Esophagus (tissue), 2 donors: ENCODE measurements around the gene FEN1. TPM values are rescaled to one million over a fixed set of nuclear protein-coding genes. Genes with fewer than 3 reads are reported as not detected.
A peak's percentile ranks its signal among the peaks of the same experiment; 100 is the strongest.

Experiments
- H3K27ac ChIP-seq, 2 donors: one replicate each; pipeline ENCODE4 v1.5.1; 2013; ENCODE audit warnings: low read depth in 2 of 2, mild to moderate bottlenecking in 2 of 2, inconsistent platforms in 1 of 2, low read length in 1 of 2, moderate library complexity in 1 of 2
- H3K27me3 ChIP-seq, 2 donors: one replicate each; pipeline ENCODE4 v1.6.1; 2013; ENCODE audit warnings: low read length in 2 of 2, control low read depth in 1 of 2, mild to moderate bottlenecking in 1 of 2; ENCODE audit not compliant: insufficient read depth in 2 of 2, control insufficient read depth in 1 of 2
- H3K36me3 ChIP-seq, 2 donors: one replicate each; pipeline ENCODE4 v1.6.1; 2013; ENCODE audit warnings: low read length in 1 of 2; ENCODE audit not compliant: control insufficient read depth in 2 of 2, insufficient read depth in 2 of 2
- H3K4me1 ChIP-seq, 2 donors: one replicate each; pipeline ENCODE4 v1.6.1; 2013; ENCODE audit warnings: low read length in 1 of 2; ENCODE audit not compliant: control insufficient read depth in 2 of 2, insufficient read depth in 2 of 2
- H3K4me3 ChIP-seq, 2 donors: one replicate each; pipeline ENCODE4 v1.5.1; 2013; ENCODE audit warnings: low read length in 2 of 2, mild to moderate bottlenecking in 2 of 2, low read depth in 1 of 2, moderate library complexity in 1 of 2
- H3K9me3 ChIP-seq, 2 donors: one replicate each; pipeline ENCODE4 v1.6.1; 2013; ENCODE audit warnings: mild to moderate bottlenecking in 2 of 2, low read depth in 1 of 2, low read length in 1 of 2, moderate library complexity in 1 of 2; ENCODE audit not compliant: control insufficient read depth in 2 of 2, insufficient read depth in 1 of 2
- WGBS, 2 donors: extraction: QIAGEN DNeasy Blood & Tissue Kit; methylation state at CpG; one replicate each; pipeline ENCODE4 v1.1.7; 2013; 5-methylcytosine and 5-hydroxymethylcytosine counted together
- polyA plus RNA-seq, 2 donors: library from polyadenylated mRNA; stranded (reverse); fragments of 200-250 nt; gene quantifications; one replicate each; pipeline ENCODE4 v1.2.3, GENCODE V29; 2013
- donor health status: healthy with polysubstance abuse.
- donor health status: Bipolar disorder and iron deficiency.

FEN1 gene
- polyA plus RNA-seq, 2 donors, result 8.1 to 19.6 TPM

- H3K27ac ChIP-seq, result no peak overlapping the region
These were observed 43.0 kb upstream of the FEN1 start for GRCh38 chr11:61749591-61750217.

GRCh38 chr11:61750631-61751273, 42.0 kb upstream of the FEN1 start:
- H3K27me3 ChIP-seq, result no peaks in the 10 kb centered on the region
- WGBS, 2 donors, result 95 to 98% methylated on average over 5 of the region's 5 CpGs
- no peak overlapping the region for H3K4me3 ChIP-seq
- no peaks in the 10 kb centered on the region for H3K36me3 ChIP-seq
- no peak overlapping the region for H3K27ac ChIP-seq
- H3K4me1 ChIP-seq, result peaks cover 2 to 16% of the 10 kb centered on the region in 2 donors
- H3K9me3 ChIP-seq, result no peaks in the 10 kb centered on the region

More at GRCh38 chr11:61749591-61750217, 43.0 kb upstream of the FEN1 start:
- WGBS, 2 donors, result 56 to 61% methylated on average over 19 to 21 of the region's 21 CpGs
- Histone ChIP-seq H3K4me3 (no peak overlapping the region), H3K36me3 (no peaks in the 10 kb centered on the region), H3K9me3 (no peaks in the 10 kb centered on the region), H3K27me3 (no peaks in the 10 kb centered on the region), H3K4me1 (peaks cover 2 to 17% of the 10 kb centered on the region in 2 donors)

GRCh38 chr11:61751384-61751783, 41.3 kb upstream of the FEN1 start:
- Histone ChIP-seq H3K27ac (no peak overlapping the region), H3K4me3 (no peak overlapping the region), H3K9me3 (no peaks in the 10 kb centered on the region), H3K36me3 (no peaks in the 10 kb centered on the region), H3K27me3 (no peaks in the 10 kb centered on the region), H3K4me1 (peaks cover 2 to 15% of the 10 kb centered on the region in 2 donors)
- WGBS, 2 donors, result 78 to 85% methylated on average over 14 of the region's 14 CpGs

GRCh38 chr11:61752117-61752924, 40.4 kb upstream of the FEN1 start, which contains the start of gene MYRF:
MYRF (plus strand) TSS chr11:61752636; CDS start chr11:61752745, 109 bp downstream.
- H3K27ac ChIP-seq, result no peak within 1 kb of the TSS
- H3K9me3 ChIP-seq, result no peaks in the 10 kb centered on the region
- peaks cover 2 to 20% of the 10 kb centered on the region in 2 donors for H3K4me1 ChIP-seq
- H3K27me3 ChIP-seq, result no peaks in the 10 kb centered on the region
- peak within 1 kb of the TSS; percentile 35 to 38 for H3K4me3 ChIP-seq
- H3K36me3 ChIP-seq, result no peaks in the 10 kb centered on the region
- WGBS, 2 donors, result 1 to 2% methylated on average over 68 to 93 of the region's 93 CpGs

GRCh38 chr11:61752925-61753521, 39.7 kb upstream of the FEN1 start:
- Histone ChIP-seq H3K27me3 (no peaks in the 10 kb centered on the region), H3K4me3 (peak overlapping the region; percentile 35 to 38), H3K36me3 (no peaks in the 10 kb centered on the region), H3K27ac (no peak overlapping the region), H3K4me1 (peaks cover 0 to 17% of the 10 kb centered on the region in 2 donors), H3K9me3 (no peaks in the 10 kb centered on the region)
- 33 to 41% methylated on average over 17 of the region's 17 CpGs for WGBS, 2 donors

- Histone ChIP-seq H3K27me3 (no peaks in the 10 kb centered on the region), H3K4me1 (peaks cover 0 to 19% of the 10 kb centered on the region in 2 donors), H3K36me3 (no peaks in the 10 kb centered on the region), H3K27ac (no peak overlapping the region), H3K9me3 (no peaks in the 10 kb centered on the region), H3K4me3 (no peak overlapping the region)
- 82 to 89% methylated on average over 5 of the region's 5 CpGs for whole genome bisulfite sequencing, 2 donors
These were observed 39.0 kb upstream of the FEN1 start for GRCh38 chr11:61753672-61754071.

- H3K27me3 ChIP-seq, result no peaks in the 10 kb centered on the region
- no peak overlapping the region for H3K4me3 ChIP-seq
- H3K9me3 ChIP-seq, result no peaks in the 10 kb centered on the region
- H3K4me1 ChIP-seq, result peaks cover 0 to 19% of the 10 kb centered on the region in 2 donors
- H3K36me3 ChIP-seq, result no peaks in the 10 kb centered on the region
- WGBS, 2 donors, result 77 to 91% methylated on average over 29 to 31 of the region's 31 CpGs
- H3K27ac ChIP-seq, result no peak overlapping the region
These were observed 37.9 kb upstream of the FEN1 start for GRCh38 chr11:61754534-61755482.

- Histone ChIP-seq H3K4me1 (peaks cover 0 to 19% of the 10 kb centered on the region in 2 donors), H3K36me3 (no peaks in the 10 kb centered on the region), H3K27me3 (no peaks in the 10 kb centered on the region), H3K4me3 (no peak overlapping the region), H3K9me3 (no peaks in the 10 kb centered on the region), H3K27ac (no peak overlapping the region)
- 44 to 77% methylated on average over 4 of the region's 4 CpGs for WGBS, 2 donors
These were observed 36.6 kb upstream of the FEN1 start for GRCh38 chr11:61756147-61756451.
